Left hindlimb (tissue), 1 donor: ENCODE results near the gene RNF224.
"Not testable (repeated sequence)": the region's sequence is repeated elsewhere in the genome, so short reads cannot be mapped to it uniquely, and the experiment has no call there.

Experiments used
- DNase-seq: peaks from one replicate; pipeline ENCODE4 v3.0.0-alpha.2; 2018

Gene RNF224

DNA sequence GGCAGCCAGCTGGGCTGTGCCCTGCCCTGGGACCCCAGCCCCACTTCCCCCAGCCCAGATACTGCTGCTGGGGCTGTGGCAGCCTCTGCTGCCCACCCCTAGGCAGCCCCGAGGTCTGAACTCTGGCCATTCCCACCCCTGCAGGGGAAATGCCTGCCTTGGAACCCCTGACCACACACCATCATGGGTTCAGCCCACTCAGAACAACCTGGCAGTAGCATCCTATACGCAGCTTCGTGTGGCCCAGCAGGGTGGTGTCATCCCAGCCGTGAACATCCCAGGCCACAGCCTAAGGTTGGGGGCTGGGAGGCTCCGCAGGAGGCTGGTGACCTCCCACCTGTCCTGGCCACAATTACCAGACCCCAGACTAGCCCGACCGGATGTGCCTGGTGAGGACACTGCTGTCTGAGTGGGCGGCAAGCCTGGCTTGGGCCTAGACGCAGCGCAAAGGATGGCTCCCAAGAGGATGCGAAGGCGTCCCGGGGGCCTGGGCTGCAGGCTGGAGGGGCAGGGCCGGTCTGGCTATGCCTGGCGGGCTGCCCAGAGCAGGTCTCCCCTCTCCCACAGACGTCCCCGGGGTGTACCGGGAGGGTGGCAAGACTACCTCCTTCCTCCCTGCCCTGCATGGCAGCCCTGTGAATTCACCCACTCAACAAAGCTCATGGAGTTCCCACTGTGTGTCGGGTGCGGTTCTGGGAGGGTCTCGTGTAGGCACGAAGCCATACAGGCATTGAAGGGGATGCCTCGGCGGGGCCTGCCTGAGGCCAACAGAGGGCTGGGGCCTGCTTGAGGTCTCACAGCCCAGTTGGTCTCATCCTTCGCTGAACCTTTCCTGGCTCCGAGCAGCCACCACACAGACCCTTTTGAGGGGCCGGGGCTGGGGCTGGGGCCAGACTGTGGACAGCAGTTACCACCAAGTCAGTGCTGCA, 1.9 kb downstream of the RNF224 start:
- DNase-seq: no peak

GRCh38 chr9:137229903-137230704, 2.8 kb downstream of the RNF224 start:
- DNase-seq: no peak

DNA sequence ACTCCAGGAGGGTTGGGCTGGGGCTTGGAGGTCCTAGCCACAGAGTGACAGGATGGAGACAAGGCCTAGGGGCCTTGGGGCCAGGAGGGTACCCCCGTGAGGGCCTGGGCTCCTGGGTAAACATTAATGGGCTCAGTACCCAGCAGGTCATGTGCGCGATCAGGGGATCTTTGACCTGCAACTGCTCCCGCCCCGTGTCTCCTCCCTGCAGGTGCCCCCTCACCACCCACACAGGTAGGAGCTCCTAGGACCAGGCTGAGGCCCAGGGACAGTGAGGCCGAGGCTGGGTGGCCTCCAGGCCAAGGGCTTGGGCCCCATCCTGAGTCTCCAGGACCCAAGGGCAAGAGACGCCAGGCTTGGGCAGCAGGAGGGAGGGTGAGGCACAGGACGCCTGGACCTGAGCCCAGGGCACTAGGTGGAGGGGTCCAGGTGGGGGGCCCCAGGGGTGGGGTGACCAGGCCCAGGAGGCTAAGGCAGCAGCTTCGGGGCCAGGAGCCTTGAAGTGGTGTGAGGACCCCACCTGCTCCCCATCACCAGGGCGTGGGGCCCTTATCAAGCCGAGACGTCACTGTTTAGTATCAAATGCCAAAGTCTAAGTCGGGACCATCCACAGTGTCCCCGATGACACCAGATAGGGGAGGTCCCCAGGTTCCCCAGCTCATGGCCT, 3.5 kb downstream of the RNF224 start, which contains the start of gene SLC34A3:
TSS of gene SLC34A3 (plus strand) at position 197 of the 667 bp plus-strand sequence. CDS start 802 bp downstream, outside the sequence.
- no peak for DNase-seq

DNA sequence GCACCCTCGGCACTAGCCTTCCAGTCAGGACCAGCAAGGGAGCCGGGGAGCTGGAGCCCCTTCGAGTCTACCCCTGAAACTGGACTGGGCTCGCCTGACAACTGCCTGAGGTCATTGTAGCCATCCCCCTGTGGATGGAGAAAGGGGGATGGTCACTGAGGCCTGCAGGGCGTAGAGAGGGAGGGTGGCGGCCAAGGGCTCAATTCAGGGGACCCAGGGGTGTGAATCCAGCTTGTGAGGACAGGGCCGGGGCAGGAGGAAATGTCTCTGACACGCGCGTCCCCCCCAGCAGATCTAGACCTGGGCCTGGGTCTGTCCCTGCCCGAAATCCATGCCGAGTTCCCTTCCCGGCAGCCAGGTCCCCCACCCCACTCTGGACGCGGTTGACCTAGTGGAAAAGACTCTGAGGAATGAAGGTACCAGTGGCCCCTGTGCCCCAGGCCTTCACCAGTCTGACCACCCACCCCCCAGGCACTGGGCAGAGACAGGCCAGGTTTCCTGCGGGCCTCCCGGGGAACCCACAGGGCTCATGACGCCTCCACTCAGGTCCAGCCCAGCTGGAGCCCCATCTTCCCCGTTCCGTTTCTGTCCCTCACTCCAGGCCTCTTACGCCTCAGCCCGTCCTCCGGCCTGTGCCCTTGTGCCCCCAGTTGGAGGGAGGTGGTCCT, 4.2 kb downstream of the RNF224 start:
- no peak for DNase-seq

DNA sequence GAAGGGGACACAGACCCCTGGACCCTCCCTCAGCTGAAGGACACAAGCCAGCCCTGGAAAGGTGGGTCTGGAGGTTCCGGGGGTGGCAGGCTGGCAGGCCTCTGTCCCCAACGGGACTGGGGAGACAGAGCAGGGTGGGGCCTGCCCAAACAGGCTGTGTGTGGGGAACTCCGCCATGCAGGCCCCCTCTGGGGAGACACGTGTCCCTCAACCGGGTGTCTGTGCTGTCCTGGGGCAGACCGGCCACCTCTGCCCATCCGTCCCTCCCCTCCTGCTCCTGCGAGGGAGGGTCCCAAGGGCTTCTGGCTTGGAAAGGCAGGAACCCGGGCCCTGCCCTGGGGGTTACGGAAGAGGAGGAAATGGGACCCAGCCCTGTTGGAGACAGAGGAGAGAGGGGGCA, 4.8 kb downstream of the RNF224 start:
- DNase-seq: no peak

DNA sequence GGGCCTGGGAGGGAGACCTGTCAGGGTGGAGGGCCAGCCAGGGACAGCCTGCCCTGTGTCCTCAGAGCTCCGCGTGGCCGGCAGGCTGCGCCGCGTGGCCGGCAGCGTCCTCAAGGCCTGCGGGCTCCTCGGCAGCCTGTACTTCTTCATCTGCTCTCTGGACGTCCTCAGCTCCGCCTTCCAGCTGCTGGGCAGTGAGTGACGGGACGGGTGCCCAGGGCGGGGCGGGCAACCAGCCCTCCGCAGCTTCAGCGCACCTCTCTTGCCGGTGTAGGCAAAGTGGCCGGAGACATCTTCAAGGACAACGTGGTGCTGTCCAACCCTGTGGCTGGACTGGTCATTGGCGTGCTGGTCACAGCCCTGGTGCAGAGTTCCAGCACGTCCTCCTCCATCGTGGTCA, 5.2 kb downstream of the RNF224 start:
- no peak for DNase-seq

GRCh38 chr9:137233143-137233980, 6.1 kb downstream of the RNF224 start:
- no peak for DNase-seq

GRCh38 chr9:137234055-137234697, 6.9 kb downstream of the RNF224 start:
- no peak for DNase-seq

DNA sequence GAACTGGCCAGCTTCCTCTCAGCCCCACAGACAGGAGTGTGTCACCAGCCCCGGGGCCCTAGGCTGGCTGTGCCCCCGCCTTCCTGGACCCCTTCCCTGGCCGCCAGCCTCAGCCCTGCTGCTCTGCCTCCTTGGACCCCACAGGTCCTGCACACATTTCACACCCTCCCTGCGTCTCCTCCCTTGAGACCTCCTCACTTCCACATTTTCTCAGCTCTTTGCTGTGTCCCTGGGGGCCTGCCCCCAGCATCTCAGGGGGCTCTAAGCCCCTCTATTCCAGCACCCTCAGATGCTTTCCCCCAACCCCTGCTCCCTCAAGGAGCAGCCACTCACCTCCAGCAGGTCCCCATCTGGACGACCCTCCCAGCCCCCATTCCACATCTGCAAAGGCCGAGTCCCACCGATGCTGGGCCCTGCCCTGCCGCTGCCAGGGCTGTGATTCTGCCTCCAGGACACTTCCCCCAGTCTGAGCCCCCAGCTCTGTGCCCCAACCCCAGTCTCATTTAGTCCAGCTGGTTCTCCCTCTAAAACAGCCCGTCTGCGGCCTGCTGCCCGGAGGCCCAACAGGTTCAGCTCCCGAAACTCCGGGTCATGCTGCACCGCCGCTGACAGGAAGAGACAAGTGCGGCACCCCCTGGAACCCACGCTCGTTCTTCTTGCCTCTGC, 7.6 kb downstream of the RNF224 start:
- no peak for DNase-seq

DNA sequence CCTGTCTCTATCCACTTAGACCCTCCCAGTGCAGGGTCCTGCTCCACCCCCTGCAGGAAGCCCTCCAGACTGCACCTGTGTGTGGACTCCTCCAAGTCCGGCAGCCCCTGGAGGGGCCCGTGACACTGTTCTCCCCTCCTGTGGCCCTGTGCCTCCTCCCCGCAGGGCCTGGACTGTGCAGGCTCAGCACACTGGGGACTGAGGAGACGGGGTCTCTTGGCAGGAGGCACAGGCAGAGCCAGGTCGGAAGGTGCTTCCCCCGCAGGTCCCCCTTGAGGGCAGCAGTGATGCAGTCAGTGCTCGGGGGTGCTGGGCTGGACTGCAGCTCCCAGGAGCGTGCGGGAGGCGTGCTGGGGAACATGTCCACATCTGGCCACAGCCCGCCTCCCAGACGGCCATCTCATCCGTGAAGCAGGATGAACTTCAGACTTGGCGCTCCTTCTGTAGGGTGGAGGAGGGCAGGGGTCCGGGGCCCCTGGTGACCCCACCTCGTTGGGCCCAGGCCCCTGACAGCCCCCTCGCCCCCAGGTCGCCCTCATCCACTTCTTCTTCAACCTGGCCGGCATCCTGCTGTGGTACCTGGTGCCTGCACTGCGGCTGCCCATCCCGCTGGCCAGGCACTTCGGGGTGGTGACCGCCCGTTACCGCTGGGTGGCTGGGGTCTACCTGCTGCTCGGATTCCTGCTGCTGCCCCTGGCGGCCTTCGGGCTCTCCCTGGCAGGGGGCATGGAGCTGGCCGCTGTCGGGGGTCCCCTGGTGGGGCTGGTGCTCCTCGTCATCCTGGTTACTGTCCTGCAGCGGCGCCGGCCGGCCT, 8.3 kb downstream of the RNF224 start:
- no peak for DNase-seq

GRCh38 chr9:137236238-137236935, 9.1 kb downstream of the RNF224 start:
- peak; percentile 86 for DNase-seq

DNA sequence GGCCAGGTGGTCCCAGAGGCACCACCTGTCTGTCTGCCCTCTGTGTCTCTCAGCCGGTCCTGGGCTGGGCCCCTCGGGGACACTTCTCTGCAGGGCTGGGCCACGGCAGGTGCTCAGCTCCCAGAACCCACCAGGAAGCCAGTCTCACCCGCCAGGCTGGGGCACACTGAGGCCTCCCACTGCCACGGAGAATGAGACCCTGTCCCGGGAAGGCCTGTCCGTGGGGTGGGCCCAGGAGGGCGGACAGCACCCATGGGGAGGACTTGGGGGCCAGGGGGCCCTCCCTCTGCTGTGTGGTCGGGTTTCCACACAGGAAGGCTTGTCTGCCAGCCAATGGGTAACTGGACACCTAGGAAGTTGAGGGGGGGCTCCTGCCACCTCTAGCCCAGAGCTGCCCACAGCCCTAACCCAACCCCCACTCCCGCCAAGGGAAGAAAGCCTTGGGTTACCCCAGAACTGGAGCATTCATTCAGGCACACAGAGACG, 9.7 kb downstream of the RNF224 start:
- DNase-seq: no peak

- no peak for DNase-seq
Observed at GRCh38 chr9:137237759-137238726, 10.7 kb downstream of the RNF224 start.

- DNase-seq: not testable (repeated sequence)
Observed at GRCh38 chr9:137239541-137240200, 12.4 kb downstream of the RNF224 start.

DNA sequence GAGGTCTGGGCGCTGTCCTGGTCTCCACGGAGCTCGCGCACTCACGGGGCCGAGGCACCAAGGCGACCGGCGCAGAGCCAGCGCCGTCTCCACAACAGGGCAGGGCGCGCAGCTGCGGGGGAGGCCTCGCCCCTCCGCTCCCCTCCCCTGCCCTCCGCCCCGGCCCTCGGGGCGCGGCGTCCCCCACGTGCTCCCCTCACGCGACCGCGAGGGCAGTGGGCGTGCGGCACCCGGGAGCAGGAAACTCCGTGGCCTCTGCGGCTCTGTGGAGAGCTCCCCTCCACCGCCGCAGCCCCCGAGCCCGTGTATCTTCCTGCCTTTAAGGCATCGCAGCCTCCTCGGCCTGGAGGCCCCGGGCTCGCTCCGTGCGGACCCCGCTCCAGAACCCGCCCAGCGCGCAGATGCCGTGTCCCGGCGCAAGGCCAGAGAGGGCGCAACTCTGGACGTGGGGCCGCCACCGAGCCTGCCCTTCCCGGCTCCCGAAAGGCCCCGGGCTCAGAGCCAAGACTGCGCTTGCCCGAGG, 13.1 kb downstream of the RNF224 start:
- peak; percentile 88 for DNase-seq

GRCh38 chr9:137240841-137241489, 13.7 kb downstream of the RNF224 start, which contains the start of gene TUBB4B:
TUBB4B (plus strand) TSS chr9:137241287; CDS start chr9:137241361, 74 bp downstream.
- peak; percentile 100 for DNase-seq
